Measurements from ENCODE around the gene CIT. TPM values are rescaled to one million over a fixed set of nuclear protein-coding genes. Genes with fewer than 3 reads are reported as not detected.

The CIT gene
- total and polyA plus RNA-seq, 10 of the 15 experiments (the other 5 are each of a cell fraction or from before 2014, with no cell fraction given) = 1.0 to 38.2 (median 14.9) TPM

DNA sequence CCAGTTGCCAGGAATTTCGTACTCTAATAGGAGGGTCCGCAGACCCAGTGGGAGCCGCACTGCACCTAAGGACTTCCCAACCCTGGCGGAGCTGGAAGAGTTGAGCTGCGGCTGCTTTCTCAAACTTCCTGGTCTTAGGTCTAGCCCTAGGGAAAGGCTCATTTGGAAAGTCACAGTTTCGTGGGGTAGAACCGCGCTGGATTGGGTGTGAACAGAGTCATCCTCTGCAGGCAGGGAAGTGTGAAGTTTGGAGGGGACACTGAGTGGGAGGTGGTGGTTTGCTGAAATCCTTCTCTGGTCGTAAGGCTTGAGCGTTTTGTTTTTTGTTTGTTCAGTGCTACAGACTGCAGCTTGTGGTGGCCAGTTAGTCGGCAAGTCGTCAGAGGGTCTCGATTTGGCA is 190.3 kb downstream of the CIT start:
- Histone ChIP-seq H3K4me2 (ENCODE audit: control insufficient read depth, insufficient read depth) (no peak overlapping the region), H3K36me3 (ENCODE audit: control insufficient read depth in 2 of 2, insufficient read depth in 2 of 2, low read length in 1 of 2) (peaks cover 2 to 12% of the 10 kb centered on the region in 2 experiments; a peak in 2 of 4 replicates), H3K79me2 (ENCODE audit: control insufficient read depth, insufficient read depth, low read length) (no peaks in the 10 kb centered on the region), H3K4me3 (no peak overlapping the region), H3K27ac (ENCODE audit: control insufficient read depth, insufficient read depth) (no peak overlapping the region), H2AFZ (ENCODE audit: control insufficient read depth, low read depth, low read length) (no peak overlapping the region), H3K4me1 (ENCODE audit: control insufficient read depth, insufficient read depth, low read length) (peaks cover 14% of the 10 kb centered on the region), H3K27me3 (replicated peaks in 1 of 2; ENCODE audit: control insufficient read depth in 2 of 2, insufficient read depth in 2 of 2, low read length in 1 of 2) (no peaks in the 10 kb centered on the region), H4K20me1 (ENCODE audit: control insufficient read depth, insufficient read depth) (no peaks in the 10 kb centered on the region), H3K9ac (ENCODE audit: control insufficient read depth, insufficient read depth, low read length) (no peak overlapping the region), H3K9me3 (replicated peaks; ENCODE audit: control insufficient read depth, insufficient read depth, low read length) (no peaks in the 10 kb centered on the region)
- POLR2A ChIA-PET = no interaction called here
- in situ Hi-C loops (cut with MboI) (no loop called here), intact Hi-C loops (cut with micrococcal nuclease; ENCODE audit: unreplicated experiment) (no loop called here)
- BruUV-seq (replicated peaks) = no TSS peak
- no peak for DNase-seq (ENCODE audit: low read depth, low spot score)
- RAD21 ChIA-PET (ENCODE audit: unreplicated experiment) = interaction anchor here (0.6 kb wide), 1 partner anchor 35 kb away, joined by 3 read pairs; no protein-coding TSS in a partner anchor
- SMC1A ChIA-PET (ENCODE audit: uncharacterized antibody, unreplicated experiment) = no interaction called here
- no peak for ATAC-seq
- no peak for FAIRE-seq
- 97% methylated on average over 13 of the region's 13 CpGs for WGBS (ENCODE audit: insufficient coverage, insufficient replicate concordance, low lambda C conversion rate, missing lambda C conversion rate)
- CTCF ChIA-PET = interaction anchor here (0.8 to 8.6 kb wide), 3 partner anchors 11 to 16 kb away, joined by 3 to 91 read pairs (median 4); partner anchors contain the start of gene PRKAB1
- TF ChIP-seq RAD21 (IDR thresholded peaks at IDR 0.05; ENCODE audit: insufficient read depth, low read depth, low read length) (no peak), EP300 (IDR thresholded peaks at IDR 0.05; ENCODE audit: borderline replicate concordance in 1 of 2, control insufficient read depth in 1 of 2, low read depth in 2 of 2, low read length in 2 of 2) (no peak), IRF5 (IDR thresholded peaks at IDR 0.05; ENCODE audit: borderline replicate concordance) (no peak), GABPA (IDR thresholded peaks at IDR 0.05; ENCODE audit: low read depth) (no peak), DPF2 (IDR thresholded peaks at IDR 0.05) (no peak), PRDM15 (CRISPR knock-in tag; IDR thresholded peaks at IDR 0.05) (no peak), CUX1 (IDR thresholded peaks at IDR 0.05; ENCODE audit: insufficient replicate concordance, low read depth, low read length) (no peak), ZBTB33 (IDR thresholded peaks at IDR 0.05) (no peak), PBX3 (IDR thresholded peaks at IDR 0.05; ENCODE audit: insufficient replicate concordance, low read depth, low read length) (no peak)
